Astrocyte (in vitro differentiated cells and primary cell): ENCODE measurements around the gene EP400. TPM values are rescaled to one million over a fixed set of nuclear protein-coding genes. Genes with fewer than 3 reads are reported as not detected.

Experiments used
- DNase-seq: peaks from one replicate; pipeline ENCODE4 v3.0.0-alpha.2; 2010; ENCODE audit warnings: low read depth
- FAIRE-seq: peaks from 2 replicates; lab custom pipeline; 2011; peaks lifted over from hg19 to GRCh38; lab: Jason Lieb, UNC
- H2AFZ ChIP-seq: 2 replicates; pipeline ENCODE4 v1.6.0; 2012; ENCODE audit warnings: low read depth, low read length, inconsistent platforms
- H3K27ac ChIP-seq: 2 replicates; pipeline ENCODE4 v1.5.1; 2011; ENCODE audit warnings: low read depth, low read length, inconsistent platforms
- H3K27me3 ChIP-seq: 2 replicates; pipeline ENCODE4 v1.6.0; 2011; ENCODE audit warnings: low read length, inconsistent platforms; ENCODE audit not compliant: insufficient read depth
- H3K36me3 ChIP-seq: 2 replicates; pipeline ENCODE4 v1.5.1; 2011; ENCODE audit warnings: low read length, inconsistent platforms; ENCODE audit not compliant: insufficient read depth
- H3K4me1 ChIP-seq: 2 replicates; pipeline ENCODE4 v1.5.1; 2011; ENCODE audit warnings: low read length, inconsistent platforms; ENCODE audit not compliant: insufficient read depth
- H3K4me2 ChIP-seq: 2 replicates; pipeline ENCODE4 v1.6.0; 2012; ENCODE audit warnings: low read length, inconsistent platforms
- H3K4me3 ChIP-seq: 2 replicates; pipeline ENCODE4 v1.5.1; 2011; ENCODE audit warnings: low read depth, mild to moderate bottlenecking, low read length, inconsistent platforms; ENCODE audit not compliant: insufficient read depth
- H3K79me2 ChIP-seq: 2 replicates; pipeline ENCODE4 v1.6.0; 2012; ENCODE audit warnings: mild to moderate bottlenecking, low read length, inconsistent platforms; ENCODE audit not compliant: insufficient read depth
- H3K9ac ChIP-seq: 2 replicates; pipeline ENCODE4 v1.6.0; 2012; ENCODE audit warnings: mild to moderate bottlenecking, low read length, inconsistent platforms
- H3K9me3 ChIP-seq: 2 replicates; pipeline ENCODE4 v1.5.1; 2012; ENCODE audit warnings: low read depth, mild to moderate bottlenecking, low read length, inconsistent platforms; ENCODE audit not compliant: insufficient read depth
- H4K20me1 ChIP-seq: 2 replicates; pipeline ENCODE4 v1.6.0; 2012; ENCODE audit warnings: low read length, inconsistent platforms; ENCODE audit not compliant: insufficient read depth
- H3K27ac Mint-ChIP-seq: one replicate; pipeline ENCODE4 v1.8.0; 2021; ENCODE audit warnings: mild to moderate bottlenecking, mixed read lengths; ENCODE audit not compliant: unreplicated experiment
- H3K27me3 Mint-ChIP-seq: one replicate; pipeline ENCODE4 v1.8.0; 2021; ENCODE audit warnings: low read depth, mixed read lengths; ENCODE audit not compliant: unreplicated experiment
- H3K36me3 Mint-ChIP-seq: one replicate; pipeline ENCODE4 v1.8.0; 2021; ENCODE audit warnings: low read depth, mixed read lengths; ENCODE audit not compliant: unreplicated experiment
- H3K4me1 Mint-ChIP-seq: one replicate; pipeline ENCODE4 v1.8.0; 2021; ENCODE audit warnings: low read depth, mixed read lengths; ENCODE audit not compliant: unreplicated experiment
- H3K4me3 Mint-ChIP-seq: one replicate; pipeline ENCODE4 v1.8.0; 2021; ENCODE audit warnings: mild to moderate bottlenecking, moderate library complexity, mixed read lengths; ENCODE audit not compliant: unreplicated experiment
- H3K9me3 Mint-ChIP-seq: one replicate; pipeline ENCODE4 v1.8.0; 2021; ENCODE audit warnings: mild to moderate bottlenecking, mixed read lengths; ENCODE audit not compliant: unreplicated experiment
- EZH2 ChIP-seq: IDR thresholded peaks from 2 replicates; pipeline ENCODE4 v1.6.1; 2012; ENCODE audit warnings: mild to moderate bottlenecking, low read length, inconsistent platforms; ENCODE audit not compliant: insufficient read depth
- total RNA-seq: library from RNA; stranded (reverse); gene quantifications from 2 replicates; pipeline ENCODE4 v1.2.1, GENCODE V29; 2021
- TF ChIP-seq, protein P1 (sequence below): IDR thresholded peaks from 2 replicates; pipeline ENCODE4 v1.5.1; 2011; ENCODE audit warnings: low read depth, mild to moderate bottlenecking, inconsistent platforms, low read length, moderate library complexity; ENCODE audit not compliant: insufficient read depth

Gene EP400
- total RNA-seq, 1 donor from 2014 or later: 39.8 TPM

DNA sequence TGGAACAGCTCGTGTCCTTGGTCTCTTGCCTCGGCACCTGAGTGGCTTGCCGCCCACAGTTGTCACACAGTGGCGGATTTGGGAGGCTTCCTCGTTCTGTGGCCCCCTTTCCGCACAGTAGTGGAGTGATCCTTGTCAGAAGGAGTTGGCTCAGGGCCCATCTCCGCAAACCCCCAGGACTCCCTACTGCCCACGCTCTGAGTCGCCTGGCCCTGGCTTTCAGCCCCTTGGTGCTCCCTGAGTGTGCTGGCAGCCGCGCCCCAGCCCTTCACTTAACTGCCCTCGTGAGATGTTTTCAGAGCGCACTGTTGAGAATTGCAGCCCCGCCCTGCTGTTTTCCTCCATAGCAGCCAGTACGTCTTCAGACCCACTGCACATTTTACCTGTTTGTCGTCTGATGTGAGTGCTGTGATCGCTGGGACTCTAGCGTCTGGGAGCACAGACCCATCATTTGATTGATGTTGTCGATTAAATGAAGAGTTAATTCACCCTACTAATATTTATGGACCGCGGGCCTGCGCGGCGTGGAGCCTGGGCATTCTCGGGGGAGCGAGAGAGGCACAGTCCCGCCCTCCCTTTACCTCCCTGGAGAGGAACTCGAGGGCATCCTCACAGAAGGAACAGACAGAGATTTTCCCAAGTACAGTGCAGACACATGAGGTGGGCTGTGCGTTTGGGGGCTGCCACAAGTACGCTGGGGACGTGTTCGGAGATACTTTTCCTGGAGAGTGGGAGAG is 102.6 kb downstream of the EP400 start:
- Histone ChIP-seq H3K36me3 (peaks cover 47% of the 10 kb centered on the region), H3K79me2 (peaks cover 7% of the 10 kb centered on the region), H3K4me3 (no peak overlapping the region), H3K4me2 (no peak overlapping the region), H3K9me3 (peaks cover 4% of the 10 kb centered on the region), H2AFZ (no peak overlapping the region), H3K4me1 (no peaks in the 10 kb centered on the region), H4K20me1 (peaks cover 45% of the 10 kb centered on the region), H3K9ac (no peak overlapping the region), H3K27ac (no peak overlapping the region), H3K27me3 (no peaks in the 10 kb centered on the region)
- Mint-ChIP-seq H3K4me1 (peaks cover 5% of the 10 kb centered on the region), H3K36me3 (peaks cover 34% of the 10 kb centered on the region), H3K9me3 (no peaks in the 10 kb centered on the region), H3K27me3 (no peaks in the 10 kb centered on the region), H3K27ac (no peak overlapping the region), H3K4me3 (no peak overlapping the region)
- DNase-seq (no peak), FAIRE-seq (no peak)
- TF ChIP-seq, protein P1, sequence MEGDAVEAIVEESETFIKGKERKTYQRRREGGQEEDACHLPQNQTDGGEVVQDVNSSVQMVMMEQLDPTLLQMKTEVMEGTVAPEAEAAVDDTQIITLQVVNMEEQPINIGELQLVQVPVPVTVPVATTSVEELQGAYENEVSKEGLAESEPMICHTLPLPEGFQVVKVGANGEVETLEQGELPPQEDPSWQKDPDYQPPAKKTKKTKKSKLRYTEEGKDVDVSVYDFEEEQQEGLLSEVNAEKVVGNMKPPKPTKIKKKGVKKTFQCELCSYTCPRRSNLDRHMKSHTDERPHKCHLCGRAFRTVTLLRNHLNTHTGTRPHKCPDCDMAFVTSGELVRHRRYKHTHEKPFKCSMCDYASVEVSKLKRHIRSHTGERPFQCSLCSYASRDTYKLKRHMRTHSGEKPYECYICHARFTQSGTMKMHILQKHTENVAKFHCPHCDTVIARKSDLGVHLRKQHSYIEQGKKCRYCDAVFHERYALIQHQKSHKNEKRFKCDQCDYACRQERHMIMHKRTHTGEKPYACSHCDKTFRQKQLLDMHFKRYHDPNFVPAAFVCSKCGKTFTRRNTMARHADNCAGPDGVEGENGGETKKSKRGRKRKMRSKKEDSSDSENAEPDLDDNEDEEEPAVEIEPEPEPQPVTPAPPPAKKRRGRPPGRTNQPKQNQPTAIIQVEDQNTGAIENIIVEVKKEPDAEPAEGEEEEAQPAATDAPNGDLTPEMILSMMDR: no peak
- no peak for TF ChIP-seq EZH2

DNA sequence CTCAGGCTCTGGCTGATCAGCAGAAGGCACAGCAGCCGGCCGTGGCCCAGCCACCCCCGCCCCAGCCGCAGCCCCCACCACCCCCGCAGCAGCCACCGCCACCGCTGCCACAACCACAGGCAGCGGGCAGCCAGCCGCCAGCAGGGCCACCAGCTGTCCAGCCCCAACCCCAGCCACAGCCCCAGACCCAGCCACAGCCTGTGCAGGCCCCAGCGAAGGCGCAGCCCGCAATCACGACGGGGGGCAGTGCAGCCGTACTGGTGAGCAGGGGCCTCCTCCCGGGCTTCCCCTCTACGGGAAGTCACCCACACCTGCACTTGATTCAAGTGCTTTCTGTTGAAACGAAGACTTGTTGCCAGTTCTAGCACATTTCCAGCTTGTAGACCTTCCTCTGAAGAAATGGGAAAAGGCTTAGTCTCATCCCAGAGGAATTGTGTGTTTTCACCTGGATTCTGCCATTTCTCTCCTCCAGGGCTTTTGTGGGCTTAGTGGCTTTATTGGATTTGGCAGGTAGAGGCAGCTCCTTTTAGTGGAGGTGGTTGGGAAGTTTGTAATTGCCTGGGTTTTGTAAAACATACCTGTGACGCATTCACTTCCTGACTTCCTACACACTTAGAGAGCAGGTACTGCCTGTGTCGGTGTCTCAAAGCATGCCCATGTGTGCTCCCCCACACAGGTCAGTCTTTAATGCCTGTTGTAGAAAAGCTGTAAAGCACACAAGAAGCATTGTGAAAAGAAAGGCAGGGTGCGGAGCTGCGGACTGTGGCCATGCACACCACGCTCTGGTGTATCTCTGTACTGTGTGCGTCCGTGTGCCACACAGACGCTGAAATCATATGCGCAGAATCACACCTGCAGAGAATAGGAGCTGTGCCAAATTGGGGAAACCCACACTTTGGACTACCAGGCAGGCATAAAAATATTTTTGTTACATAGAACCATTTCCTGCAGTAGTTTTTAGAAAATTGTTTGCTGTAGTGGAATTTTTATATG is 103.9 kb downstream of the EP400 start:
- no peak overlapping the region for H3K4me3 ChIP-seq
- DNase-seq: no peak
- H3K79me2 ChIP-seq: peaks cover 7% of the 10 kb centered on the region
- Mint-ChIP-seq H3K27ac (no peak overlapping the region), H3K27me3 (no peaks in the 10 kb centered on the region), H3K4me3 (no peak overlapping the region), H3K36me3 (peaks cover 39% of the 10 kb centered on the region), H3K4me1 (peaks cover 4% of the 10 kb centered on the region), H3K9me3 (no peaks in the 10 kb centered on the region)
- H3K9ac ChIP-seq: no peak overlapping the region
- no peaks in the 10 kb centered on the region for H3K4me1 ChIP-seq
- H2AFZ ChIP-seq: no peak overlapping the region
- no peaks in the 10 kb centered on the region for H3K27me3 ChIP-seq
- H3K9me3 ChIP-seq: peaks cover 4% of the 10 kb centered on the region
- H3K4me2 ChIP-seq: no peak overlapping the region
- H3K27ac ChIP-seq: no peak overlapping the region
- H3K36me3 ChIP-seq: peaks cover 53% of the 10 kb centered on the region
- peaks cover 45% of the 10 kb centered on the region for H4K20me1 ChIP-seq
- no peak for FAIRE-seq
- TF ChIP-seq, protein P1: no peak
